ENCODE results near the gene PTER. TPM values are rescaled to one million over a fixed set of nuclear protein-coding genes. Genes with fewer than 3 reads are reported as not detected.

Gene PTER
- total and polyA plus RNA-seq, 11 donors: 3.4 to 19.3 (median 12.9) TPM

GRCh38 chr10:16445770-16446469 lies 9.1 kb downstream of the PTER start:
- Histone ChIP-seq H3K36me3 (peaks cover 0 to 10% (median 0%) of the 10 kb centered on the region in 9 donors), H3K4me1 (peaks cover 0 to 21% (median 5%) of the 10 kb centered on the region in 12 donors), H3K9me3 (no peaks in the 10 kb centered on the region), H3K4me3 (no peak overlapping the region), H3K27ac (no peak overlapping the region), H3K27me3 (no peaks in the 10 kb centered on the region)
- peak; percentile 29 to 58 (median 42) for ATAC-seq
- no peak for DNase-seq
- intact Hi-C loops (cut with DNase I): no loop called here
- 56 to 70% (median 62%) methylated on average over 9 of the region's 9 CpGs for WGBS, 4 donors
- TF ChIP-seq POLR2A (IDR thresholded peaks at IDR 0.05) (no peak), CTCF (IDR thresholded peaks at IDR 0.05) (no peak)

GRCh38 chr10:16449454-16449853 lies 12.6 kb downstream of the PTER start:
- Histone ChIP-seq H3K27ac (no peak overlapping the region), H3K36me3 (peaks cover 0 to 4% (median 0%) of the 10 kb centered on the region in 9 donors), H3K4me1 (peaks cover 0 to 18% (median 0%) of the 10 kb centered on the region in 12 donors), H3K9me3 (no peaks in the 10 kb centered on the region), H3K4me3 (no peak overlapping the region), H3K27me3 (no peaks in the 10 kb centered on the region)
- no peak for TF ChIP-seq POLR2A (IDR thresholded peaks at IDR 0.05)
- no peak for TF ChIP-seq CTCF (IDR thresholded peaks at IDR 0.05)
- WGBS, 4 donors: 78 to 99% (median 95%) methylated on average over 5 of the region's 5 CpGs
- ATAC-seq (no peak), DNase-seq (no peak)
- intact Hi-C loops (cut with DNase I): no loop called here

GRCh38 chr10:16458166-16458955 lies 21.6 kb downstream of the PTER start:
- WGBS, 4 donors: 89 to 93% (median 91%) methylated on average over 6 of the region's 6 CpGs
- TF ChIP-seq POLR2A (IDR thresholded peaks at IDR 0.05) (no peak), CTCF (IDR thresholded peaks at IDR 0.05) (no peak)

GRCh38 chr10:16459423-16459939 lies 22.7 kb downstream of the PTER start:
- DNase-seq (no peak), ATAC-seq (no peak)
- Histone ChIP-seq H3K4me1 (no peaks in the 10 kb centered on the region), H3K27ac (no peak overlapping the region), H3K36me3 (no peaks in the 10 kb centered on the region), H3K4me3 (no peak overlapping the region), H3K9me3 (no peaks in the 10 kb centered on the region), H3K27me3 (no peaks in the 10 kb centered on the region)
- 90 to 93% (median 92%) methylated on average over 7 of the region's 7 CpGs for WGBS, 4 donors
- intact Hi-C loops (cut with DNase I): no loop called here
- TF ChIP-seq POLR2A (IDR thresholded peaks at IDR 0.05) (no peak), CTCF (IDR thresholded peaks at IDR 0.05) (no peak)

More at GRCh38 chr10:16458166-16458955, 21.6 kb downstream of the PTER start:
- ATAC-seq: no peak
- no peaks in the 10 kb centered on the region for H3K36me3 ChIP-seq
- DNase-seq: no peak
- intact Hi-C loops (cut with DNase I): no loop called here
- no peaks in the 10 kb centered on the region for H3K4me1 ChIP-seq
- no peak overlapping the region for H3K27ac ChIP-seq
- no peak overlapping the region for H3K4me3 ChIP-seq
- H3K27me3 ChIP-seq: no peaks in the 10 kb centered on the region
- no peaks in the 10 kb centered on the region for H3K9me3 ChIP-seq
